Measurements from ENCODE around the gene CLSTN2. TPM values are rescaled to one million over a fixed set of nuclear protein-coding genes. Genes with fewer than 3 reads are reported as not detected.

The CLSTN2 gene
- total and polyA plus RNA-seq, 2 of the 8 experiments (the other 6 are each of a cell fraction or from before 2014, with no cell fraction given), result 0.39 to 0.52 TPM

DNA sequence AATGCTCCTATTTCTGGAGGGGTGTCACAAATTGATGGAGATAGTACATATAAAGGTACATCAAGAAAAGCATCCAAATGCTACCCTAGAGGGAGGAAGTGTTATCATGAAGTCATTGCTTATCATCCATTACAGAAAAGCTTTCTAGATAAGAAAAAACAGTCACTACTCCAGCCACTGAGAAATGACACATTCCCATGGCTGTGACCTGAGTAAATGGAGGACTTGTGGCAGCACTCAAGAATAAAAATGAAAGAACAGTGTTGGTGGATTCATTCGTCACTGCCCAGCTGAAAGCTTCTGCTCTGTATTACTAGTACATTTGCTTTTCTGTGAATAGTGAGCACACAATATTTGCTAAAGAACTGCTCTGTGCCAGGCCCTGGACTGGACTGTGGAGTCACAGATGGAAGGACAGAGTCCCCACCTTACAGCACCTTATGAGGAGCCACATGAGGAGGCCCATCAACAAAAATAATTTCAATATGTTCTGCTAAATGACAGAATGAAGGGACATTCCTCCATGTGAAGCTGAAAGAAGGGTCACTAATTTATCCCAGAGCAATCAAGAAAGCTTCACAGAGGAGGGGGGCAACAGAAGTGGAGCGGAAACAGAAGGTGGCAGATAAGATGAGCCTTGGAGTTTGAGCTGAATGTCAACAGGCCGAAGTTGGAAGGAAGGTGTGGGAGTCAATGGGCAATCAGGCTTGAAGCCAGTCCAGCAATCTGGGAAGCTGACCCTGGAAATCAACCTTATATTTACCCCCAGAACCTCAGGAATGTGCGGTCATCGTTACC lies 399.3 kb downstream of the CLSTN2 start (continued):
- TF ChIP-seq MAFK (IDR thresholded peaks at IDR 0.05; ENCODE audit: low read depth, low read length) (no peak), TAF1 (IDR thresholded peaks at IDR 0.05; ENCODE audit: low read depth, low read length) (no peak), POU5F1 (IDR thresholded peaks at IDR 0.05; ENCODE audit: low read depth, low read length) (no peak), JUN (IDR thresholded peaks at IDR 0.05; ENCODE audit: low read depth, low read length) (no peak), MAX (IDR thresholded peaks at IDR 0.05) (no peak)
- TF ChIP-seq, protein P1, sequence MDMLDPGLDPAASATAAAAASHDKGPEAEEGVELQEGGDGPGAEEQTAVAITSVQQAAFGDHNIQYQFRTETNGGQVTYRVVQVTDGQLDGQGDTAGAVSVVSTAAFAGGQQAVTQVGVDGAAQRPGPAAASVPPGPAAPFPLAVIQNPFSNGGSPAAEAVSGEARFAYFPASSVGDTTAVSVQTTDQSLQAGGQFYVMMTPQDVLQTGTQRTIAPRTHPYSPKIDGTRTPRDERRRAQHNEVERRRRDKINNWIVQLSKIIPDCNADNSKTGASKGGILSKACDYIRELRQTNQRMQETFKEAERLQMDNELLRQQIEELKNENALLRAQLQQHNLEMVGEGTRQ (IDR thresholded peaks at IDR 0.05; ENCODE audit: low read length), result no peak

All from H1 (cell line).